Progenitor cell of endocrine pancreas (in vitro differentiated cells): ENCODE measurements around the gene TTC28. TPM values are rescaled to one million over a fixed set of nuclear protein-coding genes. Genes with fewer than 3 reads are reported as not detected.

Source experiments
- DNase-seq: peaks from one replicate; pipeline ENCODE4 v3.0.0; 2021; ENCODE audit warnings: low spot score; ENCODE audit not compliant: unreplicated experiment
- H3K27ac Mint-ChIP-seq: 2 replicates; pipeline ENCODE4 v1.8.0; 2021; ENCODE audit warnings: mild to moderate bottlenecking, moderate library complexity, mixed read lengths
- H3K27me3 Mint-ChIP-seq: 2 replicates; pipeline ENCODE4 v1.8.0; 2021; ENCODE audit warnings: mixed read lengths
- H3K36me3 Mint-ChIP-seq: 2 replicates; pipeline ENCODE4 v1.8.0; 2022; ENCODE audit warnings: mixed read lengths; ENCODE audit not compliant: insufficient read depth
- H3K4me1 Mint-ChIP-seq: 2 replicates; pipeline ENCODE4 v1.8.0; 2021; ENCODE audit warnings: low read depth, mixed read lengths
- H3K4me3 Mint-ChIP-seq: 2 replicates; pipeline ENCODE4 v1.8.0; 2021; ENCODE audit warnings: low read depth, mild to moderate bottlenecking, moderate library complexity, mixed read lengths
- H3K9me3 Mint-ChIP-seq: 2 replicates; pipeline ENCODE4 v1.8.0; 2021; ENCODE audit warnings: low read depth, mixed read lengths
- total RNA-seq: library from RNA; stranded (reverse); gene quantifications from 2 replicates; pipeline ENCODE4 v1.2.1, GENCODE V29; 2021
- TF ChIP-seq, protein P1 (sequence below): fragments of 200-600 bp; sonication (generic); IDR thresholded peaks from one replicate; pipeline ENCODE4 v1.5.0; 2021; ENCODE audit warnings: antibody characterized with exemption, mild to moderate bottlenecking; ENCODE audit not compliant: unreplicated experiment

The TTC28 gene
- total RNA-seq, 1 donor from 2014 or later = 35.2 TPM

- Mint-ChIP-seq H3K36me3 (peaks cover 4% of the 10 kb centered on the region), H3K27me3 (no peaks in the 10 kb centered on the region), H3K4me3 (no peak overlapping the region), H3K27ac (no peak overlapping the region), H3K4me1 (peaks cover 21% of the 10 kb centered on the region), H3K9me3 (peaks cover 11% of the 10 kb centered on the region)
- TF ChIP-seq, protein P1, sequence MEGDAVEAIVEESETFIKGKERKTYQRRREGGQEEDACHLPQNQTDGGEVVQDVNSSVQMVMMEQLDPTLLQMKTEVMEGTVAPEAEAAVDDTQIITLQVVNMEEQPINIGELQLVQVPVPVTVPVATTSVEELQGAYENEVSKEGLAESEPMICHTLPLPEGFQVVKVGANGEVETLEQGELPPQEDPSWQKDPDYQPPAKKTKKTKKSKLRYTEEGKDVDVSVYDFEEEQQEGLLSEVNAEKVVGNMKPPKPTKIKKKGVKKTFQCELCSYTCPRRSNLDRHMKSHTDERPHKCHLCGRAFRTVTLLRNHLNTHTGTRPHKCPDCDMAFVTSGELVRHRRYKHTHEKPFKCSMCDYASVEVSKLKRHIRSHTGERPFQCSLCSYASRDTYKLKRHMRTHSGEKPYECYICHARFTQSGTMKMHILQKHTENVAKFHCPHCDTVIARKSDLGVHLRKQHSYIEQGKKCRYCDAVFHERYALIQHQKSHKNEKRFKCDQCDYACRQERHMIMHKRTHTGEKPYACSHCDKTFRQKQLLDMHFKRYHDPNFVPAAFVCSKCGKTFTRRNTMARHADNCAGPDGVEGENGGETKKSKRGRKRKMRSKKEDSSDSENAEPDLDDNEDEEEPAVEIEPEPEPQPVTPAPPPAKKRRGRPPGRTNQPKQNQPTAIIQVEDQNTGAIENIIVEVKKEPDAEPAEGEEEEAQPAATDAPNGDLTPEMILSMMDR = no peak
- DNase-seq = no peak
These were observed 437.9 kb downstream of the TTC28 start for GRCh38 chr22:28241656-28242290.

GRCh38 chr22:28239941-28240340 lies 439.7 kb downstream of the TTC28 start:
- no peak overlapping the region for H3K27ac Mint-ChIP-seq
- no peak for DNase-seq
- H3K27me3 Mint-ChIP-seq = no peaks in the 10 kb centered on the region
- peaks cover 11% of the 10 kb centered on the region for H3K9me3 Mint-ChIP-seq
- peaks cover 11% of the 10 kb centered on the region for H3K4me1 Mint-ChIP-seq
- TF ChIP-seq, protein P1 = no peak
- peaks cover 4% of the 10 kb centered on the region for H3K36me3 Mint-ChIP-seq
- no peak overlapping the region for H3K4me3 Mint-ChIP-seq

GRCh38 chr22:28237783-28238182 lies 441.9 kb downstream of the TTC28 start:
- Mint-ChIP-seq H3K36me3 (peaks cover 4% of the 10 kb centered on the region), H3K4me3 (no peak overlapping the region), H3K4me1 (no peaks in the 10 kb centered on the region), H3K9me3 (peaks cover 11% of the 10 kb centered on the region), H3K27me3 (no peaks in the 10 kb centered on the region), H3K27ac (no peak overlapping the region)
- TF ChIP-seq, protein P1 = no peak
- DNase-seq = no peak

DNA sequence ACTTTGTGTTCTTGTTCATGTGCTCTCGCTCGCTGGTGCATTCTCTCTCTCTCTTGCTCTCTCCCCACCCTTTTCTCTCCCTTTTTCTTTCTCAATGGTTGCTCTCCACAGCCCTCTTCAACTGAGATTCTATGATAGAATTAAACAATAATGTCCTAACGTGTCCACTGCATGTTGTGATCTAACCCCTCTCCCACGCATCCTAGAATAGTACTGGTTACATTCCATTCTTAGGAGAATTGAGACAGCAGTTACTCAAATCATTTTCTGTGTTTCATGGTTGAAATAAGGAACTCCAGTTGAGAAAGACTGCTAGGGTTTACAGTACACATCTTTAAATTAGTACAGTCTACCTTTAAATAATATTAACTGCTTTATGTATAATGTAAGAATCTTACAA lies 442.5 kb downstream of the TTC28 start:
- H3K27ac Mint-ChIP-seq = no peak overlapping the region
- DNase-seq = no peak
- peaks cover 11% of the 10 kb centered on the region for H3K9me3 Mint-ChIP-seq
- H3K27me3 Mint-ChIP-seq = no peaks in the 10 kb centered on the region
- no peak overlapping the region for H3K4me3 Mint-ChIP-seq
- H3K4me1 Mint-ChIP-seq = no peaks in the 10 kb centered on the region
- TF ChIP-seq, protein P1 = no peak
- H3K36me3 Mint-ChIP-seq = peaks cover 4% of the 10 kb centered on the region

DNA sequence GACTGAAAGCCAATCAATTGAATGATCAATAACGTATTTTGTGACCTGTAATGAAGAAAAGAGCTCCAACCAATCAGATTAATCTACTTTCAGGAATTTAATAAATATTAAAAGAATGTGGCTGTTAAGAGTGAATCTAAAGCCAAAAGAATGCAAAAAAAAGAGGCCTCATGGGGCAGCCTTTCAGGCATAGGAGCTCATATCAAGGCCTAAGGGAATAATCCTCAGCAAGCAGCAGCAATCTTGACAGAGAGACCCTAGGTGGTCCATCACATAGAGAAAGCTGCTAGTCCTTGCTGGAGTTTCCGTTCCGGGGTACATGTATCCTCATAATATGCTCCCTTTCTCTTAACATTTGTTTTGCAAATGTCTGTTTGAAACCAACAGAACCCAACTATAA lies 447.4 kb downstream of the TTC28 start:
- peaks cover 2% of the 10 kb centered on the region for H3K36me3 Mint-ChIP-seq
- peaks cover 4% of the 10 kb centered on the region for H3K4me1 Mint-ChIP-seq

More for the DNA sequence above, 447.4 kb downstream of the TTC28 start:
- peaks cover 3% of the 10 kb centered on the region for H3K9me3 Mint-ChIP-seq
- H3K27me3 Mint-ChIP-seq = no peaks in the 10 kb centered on the region
- no peak for DNase-seq
- no peak overlapping the region for H3K4me3 Mint-ChIP-seq
- TF ChIP-seq, protein P1 = no peak
- no peak overlapping the region for H3K27ac Mint-ChIP-seq
